Cerebellar nuclear complex (tissue), 1 donor: ENCODE measurements around the gene C1orf226.

Experiments
- DNase-seq, 2 experiments: peaks; one replicate each; lab custom pipeline; 2025; lab: John Stamatoyannopoulos, UW

C1orf226 gene

DNA sequence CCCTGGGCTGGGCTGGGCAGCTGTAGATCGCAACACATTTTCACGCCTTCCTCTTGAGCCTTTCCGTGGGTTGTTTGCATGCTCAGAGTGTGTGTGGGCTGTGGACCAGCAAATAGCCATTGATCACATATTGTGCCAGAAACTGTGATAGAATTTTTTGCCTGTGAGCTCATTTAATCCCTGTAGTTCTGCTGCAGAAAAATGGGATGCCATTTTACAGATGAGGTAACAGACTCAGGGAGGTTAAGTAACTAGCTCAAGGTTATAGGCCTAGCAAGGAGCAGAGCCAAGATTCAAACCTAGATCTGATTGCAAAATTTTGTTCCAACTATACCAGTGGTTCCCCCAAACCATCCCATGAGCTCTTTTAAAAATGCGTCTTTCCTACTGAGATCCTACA is 15.4 kb upstream of the C1orf226 start:
- DNase-seq: no peak

DNA sequence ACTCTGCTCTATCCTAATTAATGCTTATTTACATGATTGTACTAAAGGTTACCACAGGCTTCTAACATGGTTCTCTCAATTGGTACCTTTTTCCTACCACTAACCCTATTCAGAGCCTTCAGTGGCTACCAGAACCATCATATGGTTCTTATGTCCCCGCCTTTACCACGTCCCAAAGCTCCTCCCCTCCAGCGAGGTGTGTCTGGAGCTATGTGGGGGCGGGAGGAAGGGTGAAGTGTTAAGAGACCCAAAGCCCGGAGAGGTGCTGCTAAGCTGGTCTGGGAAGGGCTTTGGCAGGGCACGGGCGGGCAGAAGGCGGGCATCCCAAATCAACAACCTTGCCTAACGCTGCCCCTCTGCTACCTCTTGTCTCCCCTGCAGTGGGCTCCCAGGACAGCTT is 14.9 kb upstream of the C1orf226 start:
- DNase-seq: no peak

DNA sequence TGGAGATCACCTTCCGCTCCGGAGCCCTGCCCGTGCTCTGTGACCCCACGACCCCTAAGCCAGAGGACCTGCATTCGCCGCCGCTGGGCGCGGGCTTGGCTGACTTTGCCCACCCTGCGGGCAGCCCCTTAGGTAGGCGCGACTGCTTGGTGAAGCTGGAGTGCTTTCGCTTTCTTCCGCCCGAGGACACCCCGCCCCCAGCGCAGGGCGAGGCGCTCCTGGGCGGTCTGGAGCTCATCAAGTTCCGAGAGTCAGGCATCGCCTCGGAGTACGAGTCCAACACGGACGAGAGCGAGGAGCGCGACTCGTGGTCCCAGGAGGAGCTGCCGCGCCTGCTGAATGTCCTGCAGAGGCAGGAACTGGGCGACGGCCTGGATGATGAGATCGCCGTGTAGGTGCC is 14.5 kb upstream of the C1orf226 start:
- no peak for DNase-seq

DNA sequence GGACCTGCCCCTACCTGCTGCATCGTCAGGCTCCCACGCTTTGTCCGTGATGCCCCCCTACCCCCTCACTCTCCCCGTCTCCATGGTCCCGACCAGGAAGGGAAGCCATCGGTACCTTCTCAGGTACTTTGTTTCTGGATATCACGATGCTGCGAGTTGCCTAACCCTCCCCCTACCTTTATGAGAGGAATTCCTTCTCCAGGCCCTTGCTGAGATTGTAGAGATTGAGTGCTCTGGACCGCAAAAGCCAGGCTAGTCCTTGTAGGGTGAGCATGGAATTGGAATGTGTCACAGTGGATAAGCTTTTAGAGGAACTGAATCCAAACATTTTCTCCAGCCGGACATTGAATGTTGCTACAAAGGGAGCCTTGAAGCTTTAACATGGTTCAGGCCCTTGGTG is 13.8 kb upstream of the C1orf226 start:
- DNase-seq: no peak

DNA sequence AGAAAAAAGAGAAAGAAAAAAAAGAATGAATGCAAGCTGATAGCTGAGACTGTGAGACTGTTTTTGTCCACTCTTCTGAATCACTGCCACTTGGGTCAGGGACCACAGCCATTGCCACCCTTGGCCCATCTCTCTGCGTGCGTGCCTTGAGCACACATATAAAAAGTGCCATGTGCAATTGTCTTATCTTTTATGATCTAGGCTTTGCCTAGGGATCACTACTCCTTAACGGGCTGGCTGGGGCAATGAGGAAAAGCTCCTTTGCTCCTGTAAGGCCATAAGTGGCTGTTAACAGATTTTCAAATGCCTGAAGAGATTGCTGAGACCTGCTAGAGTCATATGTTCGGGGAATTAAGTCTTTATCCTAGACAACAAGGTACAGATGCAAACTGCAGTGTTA is 13.1 kb upstream of the C1orf226 start:
- no peak for DNase-seq

DNA sequence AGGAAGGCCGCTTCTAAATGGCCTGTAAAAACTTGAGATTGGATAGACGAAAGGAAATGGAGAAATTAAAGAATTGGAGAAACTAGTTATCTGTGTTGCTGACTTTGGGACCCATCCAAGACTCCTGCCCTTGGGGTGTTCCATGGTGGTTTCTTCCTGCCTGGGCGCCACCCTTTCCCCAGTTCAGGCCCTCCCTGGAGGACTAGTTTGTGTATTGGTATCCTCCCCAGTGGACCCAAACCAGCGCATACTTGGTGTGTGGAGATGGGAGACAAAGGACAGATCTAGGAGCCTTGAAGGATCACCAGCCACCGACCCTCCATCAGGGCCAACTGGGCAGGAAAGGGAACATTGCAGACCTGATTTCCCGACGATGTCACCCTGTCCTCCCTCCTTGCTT is 12.0 kb upstream of the C1orf226 start:
- DNase-seq: no peak

DNA sequence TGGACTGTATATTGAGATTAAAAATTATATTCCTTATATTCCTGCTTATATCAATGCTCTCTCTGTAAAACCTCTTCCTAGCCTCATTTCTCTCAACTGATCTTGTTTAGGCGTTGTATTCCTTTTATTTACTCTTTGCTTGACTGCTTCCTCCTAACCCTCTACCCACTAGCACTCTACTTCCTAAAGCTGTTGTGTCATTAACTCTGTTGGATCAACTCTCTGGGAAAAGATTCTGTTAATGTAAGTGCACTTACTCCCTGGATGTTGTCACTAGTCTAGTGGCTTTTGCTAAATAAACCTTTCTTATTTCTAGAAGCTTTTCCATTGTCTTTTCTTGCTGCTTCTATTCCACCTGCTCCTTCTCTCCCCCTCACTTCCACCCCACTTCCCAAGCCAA is 11.4 kb upstream of the C1orf226 start:
- DNase-seq: no peak

DNA sequence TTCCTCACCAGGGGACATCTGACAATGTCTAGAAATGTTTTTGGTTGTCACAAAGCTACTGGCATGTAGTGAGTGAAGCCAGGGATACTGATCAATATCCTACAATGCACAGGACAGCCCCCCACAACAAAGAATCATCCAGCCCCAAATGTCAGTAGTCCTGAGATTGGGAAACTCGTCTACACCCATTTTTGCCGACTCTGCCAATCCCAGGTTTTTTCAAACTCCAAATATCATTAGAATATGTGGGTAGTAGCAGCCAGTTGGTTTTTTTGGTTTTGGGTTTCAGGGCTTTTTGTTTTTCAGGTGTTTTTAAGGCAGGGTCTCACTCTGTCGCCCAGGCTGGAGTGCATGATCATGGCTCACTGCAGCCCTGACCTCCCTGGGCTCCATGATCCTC is 10.8 kb upstream of the C1orf226 start:
- DNase-seq: no peak

DNA sequence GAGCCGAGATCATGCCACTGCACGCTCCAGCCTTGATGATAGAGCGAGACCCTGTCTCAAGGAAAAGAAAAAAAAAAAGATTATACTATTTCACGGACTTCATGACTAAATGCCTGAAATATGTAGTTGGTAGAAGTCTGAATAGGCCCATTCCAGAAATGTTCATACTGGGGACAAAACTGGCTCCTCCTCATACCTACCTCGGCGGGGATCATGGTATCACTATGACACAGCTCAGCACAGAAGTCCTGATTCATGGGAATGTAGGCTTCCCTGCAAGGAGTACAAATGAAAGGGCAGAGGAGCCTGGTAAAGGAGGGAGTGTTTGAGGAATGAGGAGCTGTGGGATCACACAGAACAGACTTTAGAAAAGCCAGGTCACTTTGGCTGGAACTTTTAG is 9.9 kb upstream of the C1orf226 start:
- DNase-seq: no peak

DNA sequence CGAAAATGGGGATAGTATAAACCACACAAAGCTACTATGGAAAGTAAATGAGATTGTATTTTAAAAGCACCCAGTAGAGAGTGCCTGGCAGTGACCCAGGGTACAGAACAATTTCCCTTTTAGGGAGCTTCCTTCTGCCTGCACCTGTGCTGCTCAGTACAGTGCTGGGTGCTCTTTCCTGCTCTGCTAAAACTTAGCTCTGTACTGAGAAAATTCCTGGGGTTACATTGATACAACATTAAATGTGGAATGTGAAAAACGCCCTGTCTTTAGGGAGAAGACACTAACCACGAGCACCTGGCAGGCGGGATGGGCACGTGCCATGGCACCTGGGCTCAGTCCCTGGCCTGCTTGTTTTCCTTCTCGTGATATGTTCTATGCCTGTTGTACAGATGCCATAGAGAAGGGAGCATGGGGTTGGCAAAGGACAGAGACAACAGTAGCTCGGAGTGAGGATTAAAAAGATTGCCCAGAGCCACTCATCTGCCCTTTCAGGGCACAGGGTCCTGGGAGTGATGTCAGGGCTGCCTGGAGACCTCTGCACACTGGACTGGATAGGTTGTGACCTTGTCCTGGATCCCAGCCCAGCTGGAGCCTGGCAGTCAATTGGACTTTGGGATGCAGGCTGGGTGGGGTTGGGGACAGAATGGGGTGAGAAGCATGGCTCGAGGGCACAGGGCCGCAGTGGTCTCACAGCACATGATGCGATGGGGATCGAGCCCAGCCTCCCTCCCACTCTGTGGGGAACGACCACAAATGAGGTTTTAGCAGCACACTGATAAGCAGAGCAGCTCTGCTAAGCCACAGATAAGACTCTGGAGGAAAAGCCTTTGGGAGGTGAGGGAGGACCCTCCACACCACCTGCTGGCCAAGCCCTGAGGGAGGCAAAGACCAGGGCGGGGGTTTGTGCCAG is 9.1 kb upstream of the C1orf226 start:
- no peak for DNase-seq

DNA sequence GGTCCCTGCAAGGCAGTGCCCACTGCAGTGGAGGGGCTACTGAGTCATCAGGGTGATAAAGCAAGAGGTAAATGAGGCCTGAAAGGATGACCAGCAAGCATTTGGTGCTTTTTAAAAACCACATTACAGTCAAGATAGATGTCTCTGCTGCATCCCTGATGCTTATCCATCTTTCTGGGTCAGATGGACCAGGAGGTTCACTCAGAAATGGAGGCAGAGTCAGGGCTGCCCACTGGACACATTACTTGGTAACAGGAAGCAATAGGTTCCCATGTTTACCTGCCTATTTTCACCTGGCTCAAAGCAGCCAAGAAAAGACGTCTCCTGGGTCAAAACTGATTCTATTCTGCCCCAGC is 8.5 kb upstream of the C1orf226 start:
- no peak for DNase-seq

DNA sequence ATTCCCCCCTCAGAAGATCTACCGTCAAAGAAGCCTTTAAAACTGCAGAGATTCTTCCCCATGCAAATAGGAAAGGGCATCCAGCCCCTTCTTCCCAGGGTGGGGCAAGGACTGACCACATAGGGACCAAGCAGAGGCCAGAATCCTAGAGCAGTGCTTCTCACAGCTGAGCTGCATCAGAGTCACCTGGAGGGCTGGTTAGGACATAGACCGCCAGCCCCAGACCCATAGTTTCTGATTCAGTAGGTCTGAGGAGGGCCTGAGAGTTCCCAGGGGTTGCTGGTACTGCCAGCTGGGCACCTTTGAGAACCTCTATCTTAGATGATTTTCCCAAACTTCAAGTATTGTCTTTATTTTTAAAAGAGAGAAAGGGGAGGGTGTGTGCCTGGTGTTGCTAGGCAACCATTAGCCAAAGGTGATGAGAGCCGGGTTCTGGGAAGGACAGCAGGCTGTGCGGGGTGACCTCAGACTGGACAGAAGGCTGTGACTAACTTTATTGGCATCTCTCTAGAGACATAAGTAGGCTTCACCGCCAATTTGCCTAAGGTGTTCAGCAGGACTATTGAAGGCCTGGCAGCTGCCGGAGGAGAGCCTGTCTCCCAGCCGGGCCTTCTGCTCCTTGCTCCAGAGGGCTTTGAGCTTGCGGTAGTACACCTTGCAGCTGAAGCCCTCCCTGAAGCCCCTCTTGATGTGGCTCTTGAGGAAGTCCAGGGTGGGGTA is 7.8 kb upstream of the C1orf226 start:
- no peak for DNase-seq

DNA sequence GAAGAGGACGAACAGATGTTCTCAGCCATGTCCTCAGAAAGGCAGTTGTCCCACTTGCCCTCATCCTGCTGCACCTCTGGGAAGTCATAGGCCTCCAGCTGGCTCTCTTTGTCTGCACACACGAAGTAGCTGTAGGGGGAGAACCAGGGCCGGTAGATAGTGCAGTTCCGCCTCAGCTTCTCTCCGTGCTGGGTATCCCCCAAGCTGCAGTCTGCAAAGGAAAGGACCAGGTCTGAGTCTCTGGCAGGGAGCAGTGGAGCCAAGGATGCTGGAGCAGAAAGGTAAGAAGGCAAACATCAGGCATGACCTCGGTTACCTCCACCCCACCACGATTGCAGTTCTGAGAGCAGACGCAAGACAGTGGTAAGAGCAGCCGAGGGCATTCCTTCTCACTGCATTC is 7.1 kb upstream of the C1orf226 start:
- no peak for DNase-seq

DNA sequence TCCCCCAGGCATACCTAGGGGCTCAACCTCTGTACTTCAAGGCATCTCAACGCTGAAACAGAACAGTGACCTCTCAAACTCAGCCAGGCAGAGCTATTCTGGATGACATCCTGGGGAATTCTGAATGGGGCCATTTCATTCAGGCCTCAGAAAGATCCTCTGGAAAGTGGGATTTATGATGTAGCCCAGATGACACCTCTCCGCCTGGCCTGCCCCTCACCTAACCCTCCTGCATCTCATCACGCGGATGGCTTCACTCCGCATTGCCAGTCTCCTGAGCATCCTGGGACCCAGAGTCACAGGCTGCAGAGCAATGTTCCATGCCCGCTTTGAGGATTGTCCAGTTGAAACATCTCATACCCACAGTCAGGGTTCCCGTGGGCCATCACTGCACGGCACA is 6.1 kb upstream of the C1orf226 start:
- DNase-seq: no peak

DNA sequence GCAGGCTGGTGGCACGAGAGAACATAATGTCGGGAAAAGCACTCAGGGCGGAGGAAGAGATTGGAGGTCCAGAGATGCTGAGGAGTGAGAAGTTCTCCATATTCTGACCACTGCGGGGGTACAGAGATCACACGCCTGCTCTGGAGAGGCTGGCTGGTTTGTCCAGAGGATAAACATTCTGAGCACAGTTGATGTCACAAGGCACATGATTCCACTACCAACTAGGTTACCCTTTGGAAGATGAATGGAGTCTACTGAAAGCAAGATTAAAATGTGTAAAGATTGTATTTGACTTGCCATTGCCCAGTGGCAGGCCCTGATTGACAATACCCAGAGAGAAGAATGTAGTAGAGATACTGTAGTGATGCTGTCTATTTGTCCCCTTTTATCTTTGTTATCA is 4.8 kb upstream of the C1orf226 start, which contains the start of gene SPATA46:
TSS of gene SPATA46 (minus strand) at position 164 of the 400 bp plus-strand sequence. CDS start at position 100, 64 bp downstream.
- DNase-seq: no peak

DNA sequence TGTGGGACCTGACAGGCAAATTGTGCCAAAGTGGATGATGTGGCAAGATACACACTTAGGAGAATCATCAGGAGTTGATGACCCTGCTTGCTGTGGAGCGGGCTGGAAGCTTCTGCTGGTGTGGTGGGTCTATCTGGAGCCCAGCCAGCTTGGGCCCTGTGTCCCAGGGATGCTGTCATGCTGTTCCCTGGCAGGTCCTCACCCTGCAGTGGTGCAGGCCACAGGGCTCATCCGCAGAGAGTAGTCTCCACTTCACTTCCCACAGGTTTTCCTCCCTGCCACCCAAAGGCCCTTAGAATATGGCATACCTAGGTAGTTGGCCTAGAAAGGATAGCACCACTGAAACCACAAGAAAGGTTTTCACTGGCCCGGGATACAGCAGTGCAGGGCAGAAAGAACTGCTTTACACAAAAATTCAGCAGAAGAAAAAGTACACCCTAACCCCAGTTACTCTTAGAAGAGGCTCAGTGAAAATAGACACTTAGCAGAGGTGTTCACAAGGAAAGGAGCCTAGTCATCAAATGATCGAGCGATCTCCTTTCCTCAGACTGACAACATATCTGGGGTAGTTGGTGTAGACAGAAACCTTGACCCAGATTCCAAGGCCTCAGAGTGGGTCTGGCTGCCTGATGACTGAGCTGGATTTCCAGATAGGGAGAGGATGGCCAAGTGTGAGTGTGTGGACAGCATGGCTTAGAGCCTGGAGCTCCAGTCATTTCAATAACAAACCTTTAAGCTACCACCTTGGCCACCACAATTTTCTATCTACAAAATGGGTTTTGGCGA is 1.3 kb upstream of the C1orf226 start:
- no peak for DNase-seq

DNA sequence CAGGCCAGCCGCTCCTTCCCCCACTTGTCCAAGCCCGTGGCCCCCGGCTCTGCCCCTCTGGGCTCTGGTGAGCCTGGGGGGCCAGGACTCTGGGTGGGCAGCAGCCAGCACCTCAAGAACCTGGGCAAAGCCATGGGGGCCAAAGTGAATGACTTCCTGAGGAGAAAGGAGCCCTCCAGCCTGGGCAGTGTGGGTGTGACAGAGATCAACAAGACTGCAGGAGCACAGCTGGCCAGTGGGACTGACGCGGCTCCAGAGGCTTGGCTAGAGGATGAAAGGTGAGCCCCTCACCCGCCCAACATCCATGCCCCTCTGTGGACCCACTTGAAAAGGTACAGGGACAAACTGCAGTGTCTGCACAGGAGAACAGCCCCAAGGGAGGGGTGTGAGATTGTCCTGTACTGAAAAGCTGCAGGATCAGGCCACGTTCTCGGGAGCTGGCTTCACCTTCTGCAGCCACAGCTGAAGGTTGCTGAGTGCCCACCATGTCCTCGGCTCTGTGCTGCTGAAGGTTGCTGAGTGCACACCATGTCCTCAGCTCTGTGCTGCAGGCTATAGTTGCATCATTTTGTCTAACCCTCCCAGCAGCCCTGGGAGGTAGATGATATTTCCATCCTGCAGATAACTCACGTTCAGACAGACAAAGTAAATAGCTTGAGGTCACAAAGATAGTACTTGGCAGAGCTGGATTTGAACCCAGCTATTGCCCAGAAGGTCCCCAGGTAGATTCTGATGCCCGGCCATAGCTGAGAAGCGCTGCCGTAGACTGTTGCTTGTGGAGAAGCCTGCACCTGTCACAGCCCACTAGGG is 618 bp downstream of the C1orf226 start:
- no peak for DNase-seq

DNA sequence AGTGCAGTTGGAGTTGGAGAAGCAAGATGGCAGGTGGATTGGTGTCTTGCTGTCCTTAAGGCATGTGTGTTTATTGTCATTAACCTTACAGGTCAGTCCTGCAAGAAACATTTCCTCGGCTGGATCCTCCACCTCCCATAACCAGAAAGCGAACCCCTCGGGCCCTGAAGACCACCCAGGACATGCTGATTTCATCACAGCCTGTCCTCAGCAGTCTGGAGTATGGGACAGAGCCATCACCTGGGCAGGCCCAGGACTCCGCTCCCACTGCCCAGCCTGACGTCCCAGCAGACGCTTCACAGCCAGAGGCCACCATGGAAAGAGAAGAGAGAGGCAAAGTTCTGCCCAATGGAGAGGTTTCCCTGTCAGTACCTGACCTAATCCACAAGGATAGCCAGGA is 1.6 kb downstream of the C1orf226 start:
- DNase-seq: no peak

DNA sequence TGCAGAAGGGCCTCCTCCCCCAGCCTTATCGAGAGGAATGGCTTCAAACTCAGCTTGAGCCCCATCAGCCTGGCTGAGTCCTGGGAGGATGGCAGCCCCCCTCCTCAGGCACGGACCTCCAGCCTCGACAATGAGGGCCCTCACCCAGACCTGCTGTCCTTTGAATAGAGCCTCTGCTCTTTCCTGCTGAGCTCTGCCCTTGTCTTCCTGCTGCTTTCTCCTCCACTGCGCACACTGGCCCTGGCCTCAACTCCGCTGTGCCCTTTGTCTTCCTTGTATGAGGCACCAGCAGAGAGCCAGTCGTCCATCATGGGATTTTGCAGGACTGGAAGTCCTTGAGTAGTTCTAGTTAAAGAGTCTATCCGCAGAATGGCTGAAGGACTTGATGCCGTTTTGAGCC is 2.0 kb downstream of the C1orf226 start:
- no peak for DNase-seq

DNA sequence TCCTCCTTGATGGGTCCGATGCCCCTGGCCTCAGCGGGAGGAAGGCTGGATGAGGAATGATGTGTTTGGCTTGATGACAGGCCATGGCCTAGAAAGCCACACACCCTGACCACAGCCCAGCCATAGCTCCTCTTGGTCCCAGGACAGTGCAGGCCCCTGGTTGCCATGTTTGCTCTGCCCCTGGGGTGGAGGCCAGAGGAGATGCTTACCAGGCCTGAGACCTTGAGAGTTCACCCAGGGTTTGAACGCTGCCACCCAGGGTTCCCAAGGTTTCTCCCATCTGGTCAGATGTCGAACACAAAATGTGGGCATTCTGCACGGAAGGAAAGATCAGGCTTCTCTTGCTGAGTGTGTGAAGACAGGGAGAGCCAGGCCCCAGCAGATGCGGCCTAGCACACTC is 2.6 kb downstream of the C1orf226 start:
- no peak for DNase-seq

DNA sequence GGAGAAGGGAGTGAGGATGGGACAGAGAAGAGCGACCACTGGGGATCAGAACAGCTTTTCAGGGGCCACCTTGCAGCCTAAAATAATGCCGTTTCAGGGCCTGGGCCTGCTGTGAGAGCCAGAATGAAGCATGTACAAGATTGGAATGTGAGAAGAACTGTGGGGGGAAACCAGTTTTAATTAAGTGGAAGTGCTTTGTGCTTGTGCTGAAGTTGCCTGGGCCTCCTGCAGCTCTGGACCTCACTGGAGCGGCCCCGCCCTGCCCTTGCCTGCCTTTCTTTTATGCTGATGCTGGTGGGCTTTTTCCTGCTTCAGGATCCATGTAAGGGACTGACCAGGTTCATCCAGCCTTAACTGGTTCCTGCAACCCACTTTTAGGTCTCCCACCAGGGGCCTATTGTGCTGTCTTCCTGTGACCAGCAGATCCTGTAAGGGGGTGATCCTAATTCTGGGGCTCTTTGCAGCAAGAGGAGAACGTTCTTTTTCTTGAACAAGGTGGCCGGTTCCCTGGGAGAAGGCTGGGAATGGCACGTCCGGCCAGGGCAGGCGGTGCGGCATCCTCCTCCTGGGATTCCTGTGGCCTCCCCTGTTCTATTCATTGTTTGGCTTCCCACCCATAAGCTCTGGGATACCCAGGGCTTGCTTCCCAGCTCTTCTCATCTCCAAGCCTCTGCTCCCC is 3.2 kb downstream of the C1orf226 start:
- no peak for DNase-seq
